DOHH2 (cell line): ENCODE results near the gene MLLT3.

Experiments used
- EZH2phosphoT487 ChIP-seq: fragments of 200-600 bp; sonication (generic); IDR thresholded peaks from 2 replicates; pipeline ENCODE4 v1.6.1; 2017; ENCODE audit warnings: borderline replicate concordance, mild to moderate bottlenecking, antibody characterized with exemption, low read length, moderate library complexity, mixed read lengths
- TF ChIP-seq, protein P1 (sequence below): fragments of 200-600 bp; sonication (generic); IDR thresholded peaks from one replicate; pipeline ENCODE4 v1.5.1; 2014; ENCODE audit warnings: antibody characterized with exemption, mild to moderate bottlenecking, low read depth, low read length; ENCODE audit not compliant: poor library complexity, severe bottlenecking

DNA sequence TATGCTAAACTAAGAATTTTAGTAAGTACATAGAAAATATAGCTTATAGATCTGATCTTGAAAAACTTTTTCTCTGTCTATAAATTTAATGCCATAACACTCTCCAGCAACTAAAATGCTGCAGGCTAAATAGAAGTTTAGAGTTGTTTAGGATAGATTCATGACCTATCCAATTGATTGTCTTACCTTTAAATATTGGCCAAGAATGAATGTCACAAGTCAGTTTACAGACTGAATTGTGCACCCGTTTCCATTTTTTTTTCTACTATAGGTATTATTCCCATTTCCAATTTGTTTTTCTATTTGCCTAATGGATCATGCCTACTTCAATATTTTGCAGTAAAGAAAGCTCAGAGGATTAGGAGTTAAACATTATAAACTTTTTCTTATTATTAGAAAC lies 129.5 kb downstream of the MLLT3 start:
- TF ChIP-seq, protein P1, sequence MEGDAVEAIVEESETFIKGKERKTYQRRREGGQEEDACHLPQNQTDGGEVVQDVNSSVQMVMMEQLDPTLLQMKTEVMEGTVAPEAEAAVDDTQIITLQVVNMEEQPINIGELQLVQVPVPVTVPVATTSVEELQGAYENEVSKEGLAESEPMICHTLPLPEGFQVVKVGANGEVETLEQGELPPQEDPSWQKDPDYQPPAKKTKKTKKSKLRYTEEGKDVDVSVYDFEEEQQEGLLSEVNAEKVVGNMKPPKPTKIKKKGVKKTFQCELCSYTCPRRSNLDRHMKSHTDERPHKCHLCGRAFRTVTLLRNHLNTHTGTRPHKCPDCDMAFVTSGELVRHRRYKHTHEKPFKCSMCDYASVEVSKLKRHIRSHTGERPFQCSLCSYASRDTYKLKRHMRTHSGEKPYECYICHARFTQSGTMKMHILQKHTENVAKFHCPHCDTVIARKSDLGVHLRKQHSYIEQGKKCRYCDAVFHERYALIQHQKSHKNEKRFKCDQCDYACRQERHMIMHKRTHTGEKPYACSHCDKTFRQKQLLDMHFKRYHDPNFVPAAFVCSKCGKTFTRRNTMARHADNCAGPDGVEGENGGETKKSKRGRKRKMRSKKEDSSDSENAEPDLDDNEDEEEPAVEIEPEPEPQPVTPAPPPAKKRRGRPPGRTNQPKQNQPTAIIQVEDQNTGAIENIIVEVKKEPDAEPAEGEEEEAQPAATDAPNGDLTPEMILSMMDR = no peak
- TF ChIP-seq EZH2phosphoT487 = no peak
